K562 (cell line): ENCODE results near the gene ERGIC1. TPM values are rescaled to one million over a fixed set of nuclear protein-coding genes. Genes with fewer than 3 reads are reported as not detected.

Source experiments
- ARID1B ChIP-seq: fragments of 450-650 bp; IDR thresholded peaks from 2 replicates; pipeline ENCODE4 v1.6.1; 2016; ENCODE audit warnings: antibody characterized with exemption, mild to moderate bottlenecking, inconsistent platforms
- ATF1 ChIP-seq, 2 experiments: fragments of 450-650 bp in 1 of 2; IDR thresholded peaks; 2 replicates each; pipeline ENCODE4 v1.6.1; 2016; ENCODE audit warnings: missing compliant biosample characterization in 1 of 2, missing genetic modification characterization in 1 of 2
- BMI1 ChIP-seq: fragments of 150-350 bp; IDR thresholded peaks from 2 replicates; pipeline ENCODE4 v1.6.1; 2014; ENCODE audit warnings: low read length
- CREM ChIP-seq: IDR thresholded peaks from 2 replicates; pipeline ENCODE4 v1.6.1; 2014; ENCODE audit warnings: antibody characterized with exemption, low read depth
- ESRRA ChIP-seq: fragments of 450-650 bp; IDR thresholded peaks from 2 replicates; pipeline ENCODE4 v1.6.1; 2014; ENCODE audit warnings: low read depth, mild to moderate bottlenecking, moderate library complexity, borderline replicate concordance
- HDAC6 ChIP-seq: IDR thresholded peaks from 2 replicates; pipeline ENCODE4 v1.6.1; 2012; ENCODE audit warnings: low read depth, mild to moderate bottlenecking, control low read depth, inconsistent platforms, low read length, moderate library complexity
- KAT7 ChIP-seq: sonication (generic); formaldehyde crosslinking; IDR thresholded peaks from 2 replicates; pipeline ENCODE4 v1.8.0; 2022; ENCODE audit warnings: missing genetic modification reagents, mild to moderate bottlenecking, borderline replicate concordance
- MEIS2 ChIP-seq: fragments of 450-650 bp; IDR thresholded peaks from 2 replicates; pipeline ENCODE4 v1.6.1; 2014; ENCODE audit warnings: mild to moderate bottlenecking; ENCODE audit not compliant: partially characterized antibody
- PBX2 ChIP-seq, 2 experiments: IDR thresholded peaks in 1 of 2; conservative IDR thresholded peaks in 1 of 2; 2 replicates each; pipeline ENCODE4 v1.6.1; 2016; ENCODE audit warnings: low read depth in 2 of 2, mild to moderate bottlenecking in 1 of 2, missing compliant biosample characterization in 1 of 2, missing genetic modification characterization in 1 of 2, moderate library complexity in 1 of 2
- TCF7 ChIP-seq: sonication (generic); IDR thresholded peaks from 2 replicates; pipeline ENCODE4 v1.6.1; 2016; ENCODE audit warnings: antibody characterized with exemption, borderline replicate concordance
- ZNF354B ChIP-seq: fragments of 250-450 bp; sonication (Bioruptor Pico); IDR thresholded peaks from 2 replicates; pipeline ENCODE4 v1.4.0; 2020
- ZNF592 ChIP-seq: fragments of 450-650 bp; IDR thresholded peaks from 2 replicates; pipeline ENCODE4 v1.6.1; 2017; ENCODE audit warnings: antibody characterized with exemption, mild to moderate bottlenecking
- polyA plus RNA-seq, 8 experiments: library from polyadenylated mRNA; depleted of rRNA in 4 of 8; stranded (reverse) in 5 of 8; unstranded in 3 of 8; fragments of >200 nt; fragmentation: Nextera tagmentation in 2 of 8; fragmentation: Illumina TruSeq in 1 of 8; extraction: Ambion mirVana in 2 of 8; extraction: Trizol in 1 of 8; gene quantifications; 2 replicates each; pipeline versions ENCODE4 v1.2.1 to v1.2.3, GENCODE V29; 2011 to 2014; ENCODE audit warnings: inconsistent platforms in 1 of 8, missing spikeins in 1 of 8
- total RNA-seq, 7 experiments: library from RNA; depleted of rRNA in 6 of 7; stranded (reverse); fragments of >200 nt in 6 of 7; fragmentation: Illumina TruSeq in 2 of 7; extraction: Trizol in 2 of 7; gene quantifications; 2 replicates each; pipeline versions ENCODE4 v1.2.1 to v1.2.3, GENCODE V29; 2011 to 2021; ENCODE audit warnings: low replicate concordance in 1 of 7
- TF ChIP-seq, protein P1 (sequence below), 3 experiments: IDR thresholded peaks in 2 of 3; conservative IDR thresholded peaks in 1 of 3; 2 replicates each; pipeline ENCODE4 v1.5.1; 2011 to 2012; ENCODE audit warnings: low read length in 3 of 3, mild to moderate bottlenecking in 3 of 3, control low read depth in 2 of 3, improper control_type of control experiment in 1 of 3, inconsistent platforms in 1 of 3, low read depth in 1 of 3, mixed read lengths in 1 of 3, moderate library complexity in 1 of 3; ENCODE audit not compliant: insufficient read depth in 2 of 3
- TF ChIP-seq, protein P2 (sequence below): IDR thresholded peaks from 2 replicates; pipeline ENCODE4 v1.6.1; 2014; ENCODE audit warnings: antibody characterized with exemption

Gene ERGIC1
- total and polyA plus RNA-seq, 9 of the 15 experiments (the other 6 are each of a cell fraction or from before 2014, with no cell fraction given): 5.5 to 68.4 (median 36.4) TPM

- TF ChIP-seq ZNF354B (CRISPR knock-in tag) (no peak), ZNF592 (peak; percentile 82), KAT7 (CRISPR knock-in tag) (0 out of 2 replicates have a peak, but pooled peaks have one; percentile 1), ATF1 (CRISPR knock-in tag; IDR thresholded peaks at IDR 0.05) (no peak), ATF1 (tag; IDR thresholded peaks at IDR 0.05) (no peak; the same call in 1 of the 2 replicates), TCF7 (0 out of 2 replicates have a peak, but pooled peaks have one; percentile 65), HDAC6 (no peak), MEIS2 (peak; percentile 32), BMI1 (no peak), ESRRA (no peak), CREM (peak; percentile 58), PBX2 (CRISPR knock-in tag; IDR thresholded peaks at IDR 0.05; ENCODE audit: low read depth) (no peak), PBX2 (tag; conservative IDR thresholded peaks at IDR 0.05; ENCODE audit: low read depth) (peak; percentile 72), ARID1B (peak; percentile 14; the same call in 1 of the 2 replicates)
- TF ChIP-seq, protein P1, sequence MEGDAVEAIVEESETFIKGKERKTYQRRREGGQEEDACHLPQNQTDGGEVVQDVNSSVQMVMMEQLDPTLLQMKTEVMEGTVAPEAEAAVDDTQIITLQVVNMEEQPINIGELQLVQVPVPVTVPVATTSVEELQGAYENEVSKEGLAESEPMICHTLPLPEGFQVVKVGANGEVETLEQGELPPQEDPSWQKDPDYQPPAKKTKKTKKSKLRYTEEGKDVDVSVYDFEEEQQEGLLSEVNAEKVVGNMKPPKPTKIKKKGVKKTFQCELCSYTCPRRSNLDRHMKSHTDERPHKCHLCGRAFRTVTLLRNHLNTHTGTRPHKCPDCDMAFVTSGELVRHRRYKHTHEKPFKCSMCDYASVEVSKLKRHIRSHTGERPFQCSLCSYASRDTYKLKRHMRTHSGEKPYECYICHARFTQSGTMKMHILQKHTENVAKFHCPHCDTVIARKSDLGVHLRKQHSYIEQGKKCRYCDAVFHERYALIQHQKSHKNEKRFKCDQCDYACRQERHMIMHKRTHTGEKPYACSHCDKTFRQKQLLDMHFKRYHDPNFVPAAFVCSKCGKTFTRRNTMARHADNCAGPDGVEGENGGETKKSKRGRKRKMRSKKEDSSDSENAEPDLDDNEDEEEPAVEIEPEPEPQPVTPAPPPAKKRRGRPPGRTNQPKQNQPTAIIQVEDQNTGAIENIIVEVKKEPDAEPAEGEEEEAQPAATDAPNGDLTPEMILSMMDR (IDR thresholded peaks at IDR 0.05 in 2 of 3, conservative IDR thresholded peaks at IDR 0.05 in 1 of 3; ENCODE audit: insufficient read depth in 2 of 3, low read depth in 1 of 3, low read length in 3 of 3): peak; percentile 72 to 80 (median 74)
- TF ChIP-seq, protein P2, sequence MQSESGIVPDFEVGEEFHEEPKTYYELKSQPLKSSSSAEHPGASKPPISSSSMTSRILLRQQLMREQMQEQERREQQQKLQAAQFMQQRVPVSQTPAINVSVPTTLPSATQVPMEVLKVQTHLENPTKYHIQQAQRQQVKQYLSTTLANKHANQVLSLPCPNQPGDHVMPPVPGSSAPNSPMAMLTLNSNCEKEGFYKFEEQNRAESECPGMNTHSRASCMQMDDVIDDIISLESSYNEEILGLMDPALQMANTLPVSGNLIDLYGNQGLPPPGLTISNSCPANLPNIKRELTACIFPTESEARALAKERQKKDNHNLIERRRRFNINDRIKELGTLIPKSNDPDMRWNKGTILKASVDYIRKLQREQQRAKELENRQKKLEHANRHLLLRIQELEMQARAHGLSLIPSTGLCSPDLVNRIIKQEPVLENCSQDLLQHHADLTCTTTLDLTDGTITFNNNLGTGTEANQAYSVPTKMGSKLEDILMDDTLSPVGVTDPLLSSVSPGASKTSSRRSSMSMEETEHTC: no peak
Measured at GRCh38 chr5:172984244-172984953, 150.3 kb downstream of the ERGIC1 start (continued).
